ENCODE data around the gene SNRNP35. TPM values are rescaled to one million over a fixed set of nuclear protein-coding genes. Genes with fewer than 3 reads are reported as not detected.
"Not testable (repeated sequence)": the region's sequence is repeated elsewhere in the genome, so short reads cannot be mapped to it uniquely, and the experiment has no call there.

The SNRNP35 gene
- total RNA-seq, 2 donors from 2014 or later: 12.9 to 16.9 TPM

GRCh38 chr12:123502163-123502704, 44.3 kb downstream of the SNRNP35 start:
- no peak for DNase-seq
- Histone ChIP-seq H3K27ac (no peak overlapping the region), H3K36me3 (replicated peaks in 1 of 2; ENCODE audit: insufficient read depth in 1 of 2, low read depth in 2 of 2) (no peaks in the 10 kb centered on the region), H3K4me1 (no peaks in the 10 kb centered on the region), H3K27me3 (no peaks in the 10 kb centered on the region), H3K9me3 (no peaks in the 10 kb centered on the region), H3K4me3 (no peak overlapping the region)
- intact Hi-C loops (cut with DNase I): no loop called here
- TF ChIP-seq, protein P1, sequence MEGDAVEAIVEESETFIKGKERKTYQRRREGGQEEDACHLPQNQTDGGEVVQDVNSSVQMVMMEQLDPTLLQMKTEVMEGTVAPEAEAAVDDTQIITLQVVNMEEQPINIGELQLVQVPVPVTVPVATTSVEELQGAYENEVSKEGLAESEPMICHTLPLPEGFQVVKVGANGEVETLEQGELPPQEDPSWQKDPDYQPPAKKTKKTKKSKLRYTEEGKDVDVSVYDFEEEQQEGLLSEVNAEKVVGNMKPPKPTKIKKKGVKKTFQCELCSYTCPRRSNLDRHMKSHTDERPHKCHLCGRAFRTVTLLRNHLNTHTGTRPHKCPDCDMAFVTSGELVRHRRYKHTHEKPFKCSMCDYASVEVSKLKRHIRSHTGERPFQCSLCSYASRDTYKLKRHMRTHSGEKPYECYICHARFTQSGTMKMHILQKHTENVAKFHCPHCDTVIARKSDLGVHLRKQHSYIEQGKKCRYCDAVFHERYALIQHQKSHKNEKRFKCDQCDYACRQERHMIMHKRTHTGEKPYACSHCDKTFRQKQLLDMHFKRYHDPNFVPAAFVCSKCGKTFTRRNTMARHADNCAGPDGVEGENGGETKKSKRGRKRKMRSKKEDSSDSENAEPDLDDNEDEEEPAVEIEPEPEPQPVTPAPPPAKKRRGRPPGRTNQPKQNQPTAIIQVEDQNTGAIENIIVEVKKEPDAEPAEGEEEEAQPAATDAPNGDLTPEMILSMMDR (IDR thresholded peaks at IDR 0.05): no peak
- no peak for TF ChIP-seq POLR2A (IDR thresholded peaks at IDR 0.05)
- no peak for ATAC-seq
- 81 to 83% methylated on average over 11 to 12 of the region's 12 CpGs for WGBS, 2 donors

DNA sequence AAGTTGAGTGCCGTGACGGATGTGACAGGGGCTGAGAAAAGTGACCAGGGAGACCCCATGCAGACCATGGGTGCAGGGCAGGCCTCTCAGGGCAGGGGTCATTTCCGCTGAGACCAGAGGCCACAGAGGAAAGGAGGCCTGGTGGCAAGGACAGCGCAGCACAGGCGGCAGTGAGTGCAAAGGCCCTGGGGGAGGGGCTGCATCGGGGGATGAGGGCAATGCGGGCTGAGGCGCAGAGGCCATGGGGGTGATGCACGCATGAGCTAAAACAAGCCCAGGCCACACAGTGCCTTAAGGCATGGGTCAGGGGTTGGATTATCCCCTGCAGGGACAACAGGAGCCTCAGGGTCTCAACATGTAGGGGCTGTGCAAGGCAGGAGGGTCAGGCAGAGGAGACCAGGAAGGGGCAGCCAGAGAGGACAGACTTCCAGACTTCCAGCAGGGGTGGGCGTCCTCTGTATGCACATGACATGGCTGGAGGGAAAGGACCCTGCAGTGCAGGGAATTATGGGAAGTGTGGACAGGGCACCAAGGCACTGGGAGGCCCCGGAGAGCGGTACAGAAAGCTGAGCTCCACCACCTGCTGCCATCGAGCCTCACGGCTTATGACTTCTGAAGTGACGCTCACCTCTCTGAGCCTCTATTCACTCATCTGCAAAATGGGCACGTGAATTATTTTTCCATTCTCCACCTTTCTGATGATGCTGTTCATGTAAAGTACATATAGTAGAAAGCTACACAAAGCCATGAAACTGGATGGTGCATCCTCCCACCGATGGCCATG, 48.3 kb downstream of the SNRNP35 start:
- Histone ChIP-seq H3K27me3 (no peaks in the 10 kb centered on the region), H3K9me3 (no peaks in the 10 kb centered on the region), H3K27ac (no peak overlapping the region), H3K4me3 (no peak overlapping the region), H3K4me1 (no peaks in the 10 kb centered on the region), H3K36me3 (replicated peaks in 1 of 2; ENCODE audit: insufficient read depth in 1 of 2, low read depth in 2 of 2) (no peaks in the 10 kb centered on the region)
- no peak for TF ChIP-seq POLR2A (IDR thresholded peaks at IDR 0.05)
- WGBS, 2 donors: 93 to 95% methylated on average over 14 to 17 of the region's 17 CpGs
- intact Hi-C loops (cut with DNase I): no loop called here
- no peak for ATAC-seq
- DNase-seq: no peak

GRCh38 chr12:123506843-123507236, 48.9 kb downstream of the SNRNP35 start:
- intact Hi-C loops (cut with DNase I): no loop called here
- ATAC-seq: no peak
- WGBS, 2 donors: 91 to 95% methylated on average over 6 of the region's 6 CpGs

DNA sequence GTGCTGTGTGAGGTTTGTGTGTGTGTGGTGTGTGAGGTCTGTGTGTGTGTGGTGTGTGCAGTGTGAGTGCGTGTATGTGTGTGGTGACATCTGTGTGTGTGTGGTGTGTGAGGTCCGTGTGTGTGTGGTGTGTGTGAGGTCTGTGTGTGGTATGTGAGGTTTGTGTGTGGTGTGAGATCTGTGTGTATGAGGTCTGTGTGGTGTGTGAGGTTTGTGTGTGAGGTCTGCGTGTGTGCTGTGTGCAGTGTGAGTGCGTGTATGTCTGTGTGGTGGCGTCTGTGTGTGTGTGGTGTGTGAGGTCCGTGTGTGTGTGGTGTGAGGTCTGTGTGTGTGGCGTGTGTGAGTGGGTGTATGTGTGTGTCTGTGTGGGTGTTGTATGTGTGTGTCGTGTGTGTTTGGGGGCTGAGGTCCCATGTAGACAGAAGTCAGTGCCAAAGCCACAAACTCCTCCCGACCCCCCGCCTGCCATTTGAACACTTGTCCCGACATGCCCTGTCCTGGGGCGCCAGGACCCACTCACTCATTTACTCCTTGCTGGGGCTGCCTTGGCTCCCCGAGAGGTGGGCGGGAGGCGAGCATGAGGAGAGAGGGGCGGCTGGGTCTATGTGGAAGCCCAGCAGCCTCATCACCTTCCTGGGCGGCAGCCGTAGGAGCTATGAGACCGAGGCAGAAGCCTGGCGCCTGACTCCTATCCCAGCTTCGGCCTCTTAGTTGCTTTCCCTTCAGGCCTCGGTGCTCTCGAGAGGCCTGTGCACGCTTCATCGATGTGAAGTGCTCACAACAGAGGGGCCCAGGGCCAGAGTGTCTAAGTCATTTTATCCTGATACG, 55.1 kb downstream of the SNRNP35 start:
- H3K27ac ChIP-seq: no peak overlapping the region
- no peaks in the 10 kb centered on the region for H3K27me3 ChIP-seq
- H3K4me1 ChIP-seq: no peaks in the 10 kb centered on the region
- WGBS, 2 donors: 85 to 86% methylated on average over 10 to 23 of the region's 26 CpGs
- no peak for DNase-seq
- H3K4me3 ChIP-seq: no peak overlapping the region
- TF ChIP-seq POLR2A (IDR thresholded peaks at IDR 0.05): no peak
- TF ChIP-seq, protein P1 (IDR thresholded peaks at IDR 0.05): no peak
- H3K9me3 ChIP-seq: no peaks in the 10 kb centered on the region
- intact Hi-C loops (cut with DNase I): no loop called here
- H3K36me3 ChIP-seq (replicated peaks in 1 of 2; ENCODE audit: insufficient read depth in 1 of 2, low read depth in 2 of 2): no peaks in the 10 kb centered on the region
- ATAC-seq: no peak

More at GRCh38 chr12:123506843-123507236, 48.9 kb downstream of the SNRNP35 start:
- H3K27me3 ChIP-seq: no peaks in the 10 kb centered on the region
- no peak for DNase-seq
- no peaks in the 10 kb centered on the region for H3K9me3 ChIP-seq
- no peak overlapping the region for H3K4me3 ChIP-seq
- no peak for TF ChIP-seq POLR2A (IDR thresholded peaks at IDR 0.05)
- TF ChIP-seq, protein P1 (IDR thresholded peaks at IDR 0.05): no peak
- no peaks in the 10 kb centered on the region for H3K4me1 ChIP-seq
- no peaks in the 10 kb centered on the region for H3K36me3 ChIP-seq (replicated peaks in 1 of 2; ENCODE audit: insufficient read depth in 1 of 2, low read depth in 2 of 2)
- H3K27ac ChIP-seq: no peak overlapping the region

DNA sequence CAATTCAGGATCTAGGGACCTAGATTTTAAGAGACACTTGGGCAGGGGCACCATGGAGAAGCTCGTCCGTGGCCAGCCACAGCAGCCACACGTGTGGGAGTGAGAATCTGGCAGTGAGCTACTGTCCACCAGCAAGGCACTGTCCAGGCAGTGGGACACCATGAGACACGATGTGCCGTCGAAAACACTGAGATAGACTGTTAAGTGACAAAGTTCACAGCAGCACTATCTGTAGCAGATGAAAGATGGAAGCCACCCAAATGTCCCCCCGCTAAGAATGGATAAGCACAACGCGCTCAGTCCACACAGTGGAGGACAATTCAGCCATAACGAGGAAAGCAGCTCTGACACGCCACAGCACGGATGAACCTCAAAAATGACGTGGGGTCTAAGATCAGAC, 55.9 kb downstream of the SNRNP35 start:
- WGBS, 2 donors: 73 to 77% methylated on average over 13 of the region's 13 CpGs
- DNase-seq (no peak), ATAC-seq (no peak)
- Histone ChIP-seq H3K9me3 (no peaks in the 10 kb centered on the region), H3K36me3 (replicated peaks in 1 of 2; ENCODE audit: insufficient read depth in 1 of 2, low read depth in 2 of 2) (no peaks in the 10 kb centered on the region), H3K4me3 (no peak overlapping the region), H3K27ac (no peak overlapping the region), H3K4me1 (no peaks in the 10 kb centered on the region), H3K27me3 (no peaks in the 10 kb centered on the region)
- TF ChIP-seq POLR2A (IDR thresholded peaks at IDR 0.05): no peak
- TF ChIP-seq, protein P1 (IDR thresholded peaks at IDR 0.05): no peak
- intact Hi-C loops (cut with DNase I): no loop called here

- H3K9me3 ChIP-seq; H3K27ac ChIP-seq; H3K36me3 ChIP-seq (replicated peaks in 1 of 2; ENCODE audit: insufficient read depth in 1 of 2, low read depth in 2 of 2); H3K4me3 ChIP-seq; ATAC-seq; H3K4me1 ChIP-seq; intact Hi-C loops (cut with DNase I); DNase-seq; H3K27me3 ChIP-seq: not testable (repeated sequence)
- WGBS, 2 donors: 90 to 95% methylated on average over 1 of the region's 1 CpG
Measured at GRCh38 chr12:123514582-123515221, 56.8 kb downstream of the SNRNP35 start.

Measured in body of pancreas (tissue), 4 donors.